ENCODE measurements around the gene SGMS2.

SGMS2 gene

DNA sequence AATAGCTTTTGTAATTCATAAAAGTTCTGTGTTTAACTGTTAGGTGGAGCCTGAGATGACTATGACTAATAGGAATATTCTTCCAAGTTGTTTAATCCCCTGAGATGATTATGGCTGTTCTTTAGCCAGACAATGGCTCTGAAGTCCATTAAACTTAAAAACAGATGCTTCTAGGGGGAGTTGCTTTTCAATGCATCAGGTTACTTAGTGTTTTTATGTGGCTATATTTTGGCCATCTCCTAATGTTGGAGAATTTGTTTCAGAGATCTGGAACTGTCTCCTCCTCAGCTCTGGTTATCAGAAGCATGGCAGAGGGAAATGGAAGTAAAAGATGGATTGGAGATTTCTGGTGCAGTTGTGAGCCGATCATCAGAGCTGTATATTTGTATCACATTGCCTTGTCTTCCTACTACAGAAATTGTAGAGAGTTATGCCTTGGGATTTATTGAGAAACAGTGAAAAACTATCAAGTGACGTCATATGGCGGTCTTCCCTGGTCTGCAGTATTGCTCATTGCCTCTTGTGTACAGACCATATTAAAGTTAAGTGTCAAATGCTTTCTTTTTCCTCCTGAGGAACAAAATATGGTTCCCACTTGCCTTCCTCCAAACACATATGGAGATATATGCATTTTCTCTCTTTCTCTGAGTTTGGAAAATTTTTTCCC lies 29.8 kb downstream of the SGMS2 start:
- Histone ChIP-seq H3K36me3 (ENCODE audit: insufficient read depth, low read depth, low read length) (no peaks in the 10 kb centered on the region), H3K27me3 (ENCODE audit: insufficient read depth, low read length) (no peaks in the 10 kb centered on the region), H3K9ac (ENCODE audit: low read depth, low read length) (no peak overlapping the region), H3K9me3 (ENCODE audit: insufficient read depth, low read depth, low read length) (no peaks in the 10 kb centered on the region), H3K27ac (ENCODE audit: low read length) (no peak overlapping the region), H3K4me3 (ENCODE audit: low read length) (no peak overlapping the region), H3K4me1 (ENCODE audit: insufficient read depth, low read length) (peaks cover 12% of the 10 kb centered on the region)

DNA sequence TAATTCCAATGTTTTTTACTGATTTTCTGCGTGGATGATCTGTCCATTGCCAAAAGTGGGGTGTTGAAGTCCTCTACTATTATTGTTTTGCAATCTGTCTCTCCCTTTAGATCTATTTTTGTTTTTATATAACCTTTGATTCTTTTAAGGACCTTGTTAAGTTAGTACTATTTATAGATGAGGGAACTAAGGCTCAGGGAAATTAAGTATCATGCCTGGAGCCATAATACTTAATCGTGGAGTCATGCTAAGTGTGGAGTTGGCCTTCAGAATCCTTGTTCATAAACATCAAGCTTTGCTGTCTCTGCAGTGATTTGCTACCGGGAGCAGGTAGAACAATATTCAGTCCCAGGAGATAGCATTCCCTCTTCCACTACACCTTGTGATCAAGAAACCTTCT lies 31.0 kb downstream of the SGMS2 start:
- Histone ChIP-seq H3K4me1 (ENCODE audit: insufficient read depth, low read length) (peaks cover 12% of the 10 kb centered on the region), H3K4me3 (ENCODE audit: low read length) (no peak overlapping the region), H3K27ac (ENCODE audit: low read length) (no peak overlapping the region), H3K36me3 (ENCODE audit: insufficient read depth, low read depth, low read length) (no peaks in the 10 kb centered on the region), H3K27me3 (ENCODE audit: insufficient read depth, low read length) (no peaks in the 10 kb centered on the region), H3K9ac (ENCODE audit: low read depth, low read length) (no peak overlapping the region), H3K9me3 (ENCODE audit: insufficient read depth, low read depth, low read length) (no peaks in the 10 kb centered on the region)

DNA sequence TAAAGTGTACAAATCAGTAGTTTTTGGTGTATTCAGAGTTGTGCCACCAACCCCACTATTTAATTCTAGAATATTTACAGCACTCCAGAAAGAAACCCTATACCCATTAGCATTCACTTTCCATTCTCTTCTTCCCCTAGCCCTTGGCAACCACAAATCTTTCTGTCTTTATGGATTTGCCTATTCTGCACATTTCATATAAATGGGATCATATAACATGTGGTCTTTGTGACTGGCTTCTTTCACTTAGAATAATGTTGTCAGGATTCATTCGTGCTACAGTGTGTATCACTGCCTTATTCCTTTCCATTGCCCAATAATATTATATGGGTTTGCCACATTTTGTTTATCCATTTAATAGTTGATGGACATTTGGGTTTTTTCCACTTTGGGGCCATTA lies 32.2 kb downstream of the SGMS2 start:
- H3K9me3 ChIP-seq (ENCODE audit: insufficient read depth, low read depth, low read length), result no peaks in the 10 kb centered on the region
- H3K4me1 ChIP-seq (ENCODE audit: insufficient read depth, low read length), result peaks cover 8% of the 10 kb centered on the region; the same call in 1 of the 2 replicates
- no peaks in the 10 kb centered on the region for H3K36me3 ChIP-seq (ENCODE audit: insufficient read depth, low read depth, low read length)
- no peaks in the 10 kb centered on the region for H3K27me3 ChIP-seq (ENCODE audit: insufficient read depth, low read length)
- no peak overlapping the region for H3K4me3 ChIP-seq (ENCODE audit: low read length)
- no peak overlapping the region for H3K9ac ChIP-seq (ENCODE audit: low read depth, low read length)
- H3K27ac ChIP-seq (ENCODE audit: low read length), result no peak overlapping the region

DNA sequence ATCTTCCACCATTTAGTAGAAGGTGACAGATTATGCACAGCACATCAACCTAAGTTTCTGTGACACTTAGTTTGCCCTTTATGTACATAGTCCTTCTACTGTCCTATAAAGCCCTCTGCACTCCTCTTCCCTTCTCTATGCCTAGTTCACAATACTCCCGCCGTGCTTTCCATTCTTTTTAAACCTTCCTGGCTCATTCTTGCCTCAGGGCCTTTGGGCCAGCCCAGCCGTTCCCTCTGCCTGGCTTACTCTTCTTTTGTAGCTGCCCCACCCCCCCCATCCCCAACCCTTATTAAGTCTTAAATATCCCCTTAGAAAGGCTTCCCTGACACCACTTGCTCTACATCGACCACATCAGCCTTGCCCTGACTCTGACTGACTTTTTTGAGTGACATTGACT lies 33.0 kb downstream of the SGMS2 start:
- no peaks in the 10 kb centered on the region for H3K27me3 ChIP-seq (ENCODE audit: insufficient read depth, low read length)
- H3K4me3 ChIP-seq (ENCODE audit: low read length), result no peak overlapping the region
- no peaks in the 10 kb centered on the region for H3K9me3 ChIP-seq (ENCODE audit: insufficient read depth, low read depth, low read length)

DNA sequence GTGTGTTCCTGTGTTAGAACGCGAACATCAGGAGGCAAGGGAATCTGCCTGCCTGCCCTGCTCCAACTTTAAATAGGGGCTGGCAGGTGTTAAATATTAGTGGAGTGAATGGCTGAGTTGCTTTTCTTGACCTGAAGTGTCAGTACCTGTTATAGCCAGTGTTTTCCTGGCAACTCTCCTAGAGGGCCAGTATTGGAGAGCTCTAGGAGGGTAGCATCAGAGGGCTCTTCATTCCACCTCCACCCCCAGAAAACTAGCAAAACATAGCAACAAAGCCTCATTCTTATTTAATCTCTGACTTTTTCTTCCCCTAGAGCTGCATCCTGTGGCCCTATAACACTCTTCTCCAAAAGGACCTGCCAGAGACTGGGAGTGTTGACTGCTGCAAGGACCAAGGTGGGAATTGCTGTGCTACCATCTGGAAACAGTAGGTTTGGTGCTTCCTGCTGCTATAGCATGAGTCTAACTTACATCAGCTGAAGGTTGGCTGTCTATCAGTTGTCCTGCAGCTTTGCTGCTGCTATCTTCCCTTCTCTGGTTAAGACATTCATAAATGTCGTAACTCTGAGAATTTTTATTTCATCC lies 33.5 kb downstream of the SGMS2 start:
- Histone ChIP-seq H3K9me3 (ENCODE audit: insufficient read depth, low read depth, low read length) (no peaks in the 10 kb centered on the region), H3K4me1 (ENCODE audit: insufficient read depth, low read length) (peaks cover 13% of the 10 kb centered on the region; the same call in 1 of the 2 replicates), H3K27me3 (ENCODE audit: insufficient read depth, low read length) (no peaks in the 10 kb centered on the region), H3K27ac (ENCODE audit: low read length) (no peak overlapping the region), H3K4me3 (ENCODE audit: low read length) (no peak overlapping the region), H3K36me3 (ENCODE audit: insufficient read depth, low read depth, low read length) (no peaks in the 10 kb centered on the region), H3K9ac (ENCODE audit: low read depth, low read length) (no peak overlapping the region)

More for the DNA sequence above, 33.0 kb downstream of the SGMS2 start:
- Histone ChIP-seq H3K4me1 (ENCODE audit: insufficient read depth, low read length) (peaks cover 11% of the 10 kb centered on the region; the same call in 1 of the 2 replicates), H3K36me3 (ENCODE audit: insufficient read depth, low read depth, low read length) (no peaks in the 10 kb centered on the region), H3K27ac (ENCODE audit: low read length) (no peak overlapping the region), H3K9ac (ENCODE audit: low read depth, low read length) (no peak overlapping the region)

DNA sequence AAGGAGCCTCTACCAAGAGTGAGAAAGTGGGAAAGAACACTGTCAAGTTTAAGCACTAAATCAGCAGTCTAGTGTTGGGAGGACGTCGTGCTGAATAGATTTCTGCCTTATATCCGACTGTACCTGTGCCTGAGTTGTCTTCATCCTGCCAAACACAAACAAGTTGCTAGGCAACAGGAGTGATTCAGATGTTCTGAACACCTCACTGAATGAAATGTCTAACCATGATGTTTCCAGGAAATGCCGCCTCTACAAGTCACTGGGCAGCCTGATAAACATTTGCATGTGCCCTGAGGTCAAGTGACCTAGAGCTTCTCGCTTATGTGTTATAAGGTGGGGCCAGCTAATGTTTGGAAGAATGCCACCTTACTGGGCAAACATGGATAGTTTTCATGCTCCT lies 37.9 kb downstream of the SGMS2 start:
- H3K27me3 ChIP-seq (ENCODE audit: insufficient read depth, low read length), result no peaks in the 10 kb centered on the region
- no peak overlapping the region for H3K4me3 ChIP-seq (ENCODE audit: low read length)
- no peaks in the 10 kb centered on the region for H3K9me3 ChIP-seq (ENCODE audit: insufficient read depth, low read depth, low read length)
- no peak overlapping the region for H3K27ac ChIP-seq (ENCODE audit: low read length)
- no peaks in the 10 kb centered on the region for H3K36me3 ChIP-seq (ENCODE audit: insufficient read depth, low read depth, low read length)
- H3K4me1 ChIP-seq (ENCODE audit: insufficient read depth, low read length), result peaks cover 13% of the 10 kb centered on the region; the same call in 1 of the 2 replicates
- H3K9ac ChIP-seq (ENCODE audit: low read depth, low read length), result no peak overlapping the region

DNA sequence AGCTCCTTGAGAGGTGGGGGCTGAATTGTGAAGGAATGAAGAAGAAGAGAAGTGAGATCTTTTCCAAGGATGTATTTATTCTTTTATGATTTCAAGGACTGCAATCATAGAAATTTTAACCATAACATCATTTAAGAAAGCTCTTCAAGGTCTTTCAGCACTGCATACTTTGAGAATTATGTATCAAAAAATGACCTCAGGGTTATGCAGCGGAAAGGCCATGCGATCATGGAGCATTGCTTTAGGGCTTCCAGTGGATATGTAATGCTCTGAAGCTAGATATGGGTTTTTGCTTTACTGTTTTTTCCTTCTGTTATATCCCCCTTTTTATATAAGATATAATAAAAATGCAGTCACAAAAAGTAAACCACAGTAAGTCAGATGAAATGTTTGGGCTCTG lies 38.7 kb downstream of the SGMS2 start:
- Histone ChIP-seq H3K27ac (ENCODE audit: low read length) (no peak overlapping the region), H3K36me3 (ENCODE audit: insufficient read depth, low read depth, low read length) (no peaks in the 10 kb centered on the region), H3K9ac (ENCODE audit: low read depth, low read length) (no peak overlapping the region), H3K4me3 (ENCODE audit: low read length) (no peak overlapping the region), H3K9me3 (ENCODE audit: insufficient read depth, low read depth, low read length) (no peaks in the 10 kb centered on the region), H3K4me1 (ENCODE audit: insufficient read depth, low read length) (peaks cover 9% of the 10 kb centered on the region; the same call in 1 of the 2 replicates), H3K27me3 (ENCODE audit: insufficient read depth, low read length) (no peaks in the 10 kb centered on the region)

DNA sequence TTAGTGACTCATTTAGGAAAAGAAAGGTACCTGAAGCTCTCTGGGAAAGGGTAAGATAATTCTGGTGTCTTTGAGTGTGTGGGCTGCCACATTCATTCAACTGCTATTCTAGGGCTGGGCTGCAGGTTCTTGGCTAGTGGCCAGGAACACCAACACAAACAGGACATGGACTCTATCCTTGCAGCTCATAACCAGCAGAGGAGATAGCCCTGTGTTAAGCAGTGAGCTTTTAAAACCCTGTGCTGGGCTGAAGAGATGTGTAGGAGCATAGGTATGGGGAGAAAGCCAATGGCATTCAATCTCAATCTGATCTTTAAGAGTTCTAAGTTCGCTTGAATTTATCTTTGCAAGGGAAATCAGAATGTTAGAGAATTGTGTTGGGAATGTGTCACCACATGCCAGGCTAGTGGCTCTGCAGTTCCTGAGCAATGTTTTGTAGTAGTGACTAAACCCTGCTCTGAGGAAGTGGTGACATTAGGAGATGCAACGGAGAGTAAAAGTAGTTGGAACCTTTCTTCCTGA lies 39.2 kb downstream of the SGMS2 start:
- no peaks in the 10 kb centered on the region for H3K36me3 ChIP-seq (ENCODE audit: insufficient read depth, low read depth, low read length)
- H3K9me3 ChIP-seq (ENCODE audit: insufficient read depth, low read depth, low read length), result no peaks in the 10 kb centered on the region
- no peak overlapping the region for H3K9ac ChIP-seq (ENCODE audit: low read depth, low read length)
- no peak overlapping the region for H3K27ac ChIP-seq (ENCODE audit: low read length)
- H3K4me3 ChIP-seq (ENCODE audit: low read length), result no peak overlapping the region
- peaks cover 7% of the 10 kb centered on the region; the same call in 1 of the 2 replicates for H3K4me1 ChIP-seq (ENCODE audit: insufficient read depth, low read length)
- H3K27me3 ChIP-seq (ENCODE audit: insufficient read depth, low read length), result no peaks in the 10 kb centered on the region

DNA sequence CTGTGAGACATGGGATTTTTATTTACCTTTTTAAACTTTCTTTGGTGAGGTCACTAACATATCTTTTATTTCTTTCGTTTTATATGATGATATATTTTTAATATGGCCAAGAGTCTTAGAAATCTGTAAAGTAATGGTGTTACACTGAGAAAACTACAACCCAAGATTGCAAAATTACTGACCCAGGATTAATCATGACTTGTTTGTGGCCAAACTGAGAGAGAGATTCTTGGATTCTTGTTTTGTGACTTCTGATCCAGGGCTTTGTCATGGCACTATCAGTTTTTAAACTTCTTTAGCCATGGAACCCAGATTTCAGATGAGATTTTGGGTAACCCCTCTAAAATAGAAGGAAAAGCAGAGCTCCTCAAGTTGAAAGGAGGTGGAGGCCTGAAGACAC lies 42.0 kb downstream of the SGMS2 start:
- peaks cover 7% of the 10 kb centered on the region; the same call in 1 of the 2 replicates for H3K4me1 ChIP-seq (ENCODE audit: insufficient read depth, low read length)
- H3K4me3 ChIP-seq (ENCODE audit: low read length), result no peak overlapping the region
- no peaks in the 10 kb centered on the region for H3K36me3 ChIP-seq (ENCODE audit: insufficient read depth, low read depth, low read length)
- no peak overlapping the region for H3K9ac ChIP-seq (ENCODE audit: low read depth, low read length)
- H3K9me3 ChIP-seq (ENCODE audit: insufficient read depth, low read depth, low read length), result no peaks in the 10 kb centered on the region
- H3K27ac ChIP-seq (ENCODE audit: low read length), result no peak overlapping the region
- H3K27me3 ChIP-seq (ENCODE audit: insufficient read depth, low read length), result no peaks in the 10 kb centered on the region

DNA sequence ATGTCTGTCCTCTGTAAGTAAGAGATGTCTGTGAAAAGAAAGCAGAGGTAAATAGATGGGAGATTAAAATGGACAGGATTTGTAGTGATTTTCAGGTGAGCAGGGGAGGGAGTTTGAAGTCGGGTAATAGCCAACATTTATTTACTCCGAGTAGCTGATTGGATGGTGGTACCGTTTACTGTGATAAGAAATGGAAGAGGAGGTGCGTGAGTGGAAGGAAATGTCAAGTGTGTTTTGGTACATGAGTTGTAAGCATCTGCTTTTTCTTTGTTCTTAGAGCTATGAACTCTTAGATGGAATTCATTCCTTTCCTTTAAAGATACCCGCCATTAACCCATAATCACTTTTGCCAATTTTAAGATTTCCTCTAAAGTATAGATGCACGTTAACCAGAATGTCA lies 45.5 kb downstream of the SGMS2 start:
- H3K9me3 ChIP-seq (ENCODE audit: insufficient read depth, low read depth, low read length), result no peaks in the 10 kb centered on the region
- H3K27ac ChIP-seq (ENCODE audit: low read length), result no peak overlapping the region
- no peaks in the 10 kb centered on the region for H3K4me1 ChIP-seq (ENCODE audit: insufficient read depth, low read length)
- H3K36me3 ChIP-seq (ENCODE audit: insufficient read depth, low read depth, low read length), result no peaks in the 10 kb centered on the region
- no peaks in the 10 kb centered on the region for H3K27me3 ChIP-seq (ENCODE audit: insufficient read depth, low read length)
- no peak overlapping the region for H3K9ac ChIP-seq (ENCODE audit: low read depth, low read length)
- no peak overlapping the region for H3K4me3 ChIP-seq (ENCODE audit: low read length)

DNA sequence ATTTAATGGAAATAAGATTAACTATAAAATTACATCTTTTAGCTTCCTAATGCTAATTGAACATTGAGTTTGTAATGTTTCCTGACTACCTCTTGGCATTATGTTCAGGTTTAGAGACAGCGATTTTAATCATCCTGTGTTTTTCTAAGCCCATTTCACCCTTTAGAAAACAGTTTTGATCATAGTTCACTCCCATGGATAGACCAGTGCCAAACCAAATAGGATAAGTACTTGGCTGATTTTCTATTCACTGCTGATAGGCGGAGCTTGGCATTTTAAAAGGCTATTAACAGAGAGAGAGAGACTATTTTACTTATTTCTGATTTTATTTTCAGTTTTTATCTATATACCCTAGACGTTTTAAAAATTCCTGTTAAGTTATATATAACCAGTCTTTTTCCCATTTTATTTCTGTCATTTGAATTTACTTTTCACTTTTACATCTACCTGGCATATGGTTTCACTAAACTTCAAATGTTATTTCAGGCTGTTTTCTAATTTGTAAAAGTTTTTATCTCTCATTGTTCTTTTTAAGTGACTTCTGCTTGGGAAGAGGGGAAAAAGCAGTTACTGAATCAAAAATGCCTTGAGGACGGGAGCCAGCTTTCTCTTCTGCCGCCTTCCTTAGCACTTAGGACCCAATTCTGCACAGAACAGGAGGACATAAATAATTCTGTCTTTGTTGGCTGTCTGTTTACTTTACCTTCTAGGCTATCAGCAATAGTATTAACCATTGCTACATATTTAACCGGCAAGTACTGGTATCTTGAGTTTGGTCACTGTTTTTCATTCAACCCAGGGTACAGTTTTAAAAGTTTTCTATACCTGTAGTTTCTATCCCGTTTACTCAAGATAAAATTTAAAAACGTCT lies 46.4 kb downstream of the SGMS2 start:
- H3K9me3 ChIP-seq (ENCODE audit: insufficient read depth, low read depth, low read length), result no peaks in the 10 kb centered on the region
- H3K4me3 ChIP-seq (ENCODE audit: low read length), result no peak overlapping the region
- no peaks in the 10 kb centered on the region for H3K4me1 ChIP-seq (ENCODE audit: insufficient read depth, low read length)
- H3K27ac ChIP-seq (ENCODE audit: low read length), result no peak overlapping the region
- H3K27me3 ChIP-seq (ENCODE audit: insufficient read depth, low read length), result no peaks in the 10 kb centered on the region
- no peaks in the 10 kb centered on the region for H3K36me3 ChIP-seq (ENCODE audit: insufficient read depth, low read depth, low read length)
- no peak overlapping the region for H3K9ac ChIP-seq (ENCODE audit: low read depth, low read length)
